NCI-H460 (cell line): ENCODE results near the gene DTWD2. TPM values are rescaled to one million over a fixed set of nuclear protein-coding genes. Genes with fewer than 3 reads are reported as not detected.
"Not testable (repeated sequence)": the region's sequence is repeated elsewhere in the genome, so short reads cannot be mapped to it uniquely, and the experiment has no call there.

Experiments used
- DNase-seq: peaks from one replicate; pipeline ENCODE4 v3.0.0-alpha.2; 2016; ENCODE audit warnings: low read depth; ENCODE audit errors: extremely low read depth
- total RNA-seq: library from RNA; depleted of rRNA; stranded (reverse); fragments of >200 nt; shearing (Covaris generic); gene quantifications from 2 replicates; pipeline ENCODE4 v1.2.3, GENCODE V29; 2014

Gene DTWD2
- total RNA-seq, 1 experiment from 2014 or later, result 24.7 TPM

- no peak for DNase-seq
Observed at GRCh38 chr5:118952992-118953651, 35.2 kb downstream of the DTWD2 start.

DNA sequence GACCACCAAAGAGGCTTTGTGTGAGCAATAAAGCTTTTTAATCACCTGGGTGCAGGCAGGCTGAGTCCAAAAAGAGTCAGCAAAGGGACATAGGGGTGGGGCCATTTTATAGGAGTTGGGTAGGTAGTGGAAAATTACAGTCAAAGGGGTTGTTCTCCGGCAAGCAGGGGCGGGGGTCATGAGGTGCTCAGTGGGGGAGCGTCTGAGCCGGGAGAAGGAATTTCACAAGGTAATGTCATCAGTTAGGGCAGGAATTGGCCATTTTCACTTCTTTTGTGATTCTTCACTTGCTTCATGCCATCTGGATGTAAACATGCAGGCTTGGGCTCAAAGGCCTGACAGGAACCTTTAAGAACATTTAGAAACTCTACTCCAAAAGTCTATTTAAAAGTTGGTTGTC, 36.0 kb downstream of the DTWD2 start:
- not testable (repeated sequence) for DNase-seq

- DNase-seq, result not testable (repeated sequence)
Observed at GRCh38 chr5:118950354-118950753, 38.0 kb downstream of the DTWD2 start.

DNA sequence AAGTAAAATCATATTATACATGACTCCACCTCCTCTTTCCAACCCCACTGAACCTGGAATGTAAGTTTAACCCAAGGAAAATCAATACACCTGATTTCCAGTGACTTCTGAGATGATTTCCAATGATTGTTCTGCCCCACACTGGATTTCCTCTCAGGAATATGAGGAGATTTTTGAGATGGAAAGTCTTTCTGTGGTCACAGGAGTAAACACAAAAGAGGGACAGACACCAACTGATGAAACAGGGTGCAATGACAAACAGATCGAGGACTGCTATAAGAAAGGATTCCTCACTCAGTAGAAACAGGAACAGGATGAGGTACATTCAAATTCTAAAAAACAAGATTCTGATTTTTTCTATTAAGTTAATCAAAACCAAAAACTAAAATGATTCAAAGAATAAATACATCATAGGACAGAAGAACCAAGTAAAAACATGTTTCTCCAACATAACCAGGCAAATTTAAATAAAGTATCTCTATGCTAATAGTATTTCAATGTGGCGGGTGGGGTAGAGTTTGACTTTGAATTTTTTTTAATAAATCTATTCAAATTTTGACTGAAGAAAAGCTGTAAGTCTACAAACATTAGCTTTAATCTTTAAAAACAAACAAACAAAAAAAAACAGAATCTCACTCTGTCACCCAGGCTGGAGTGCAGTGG, 42.1 kb downstream of the DTWD2 start:
- peak; percentile 71 for DNase-seq

- DNase-seq, result no peak
Observed at GRCh38 chr5:118937393-118938061, 50.8 kb downstream of the DTWD2 start.

GRCh38 chr5:118933703-118934102, 54.6 kb downstream of the DTWD2 start:
- no peak for DNase-seq

DNA sequence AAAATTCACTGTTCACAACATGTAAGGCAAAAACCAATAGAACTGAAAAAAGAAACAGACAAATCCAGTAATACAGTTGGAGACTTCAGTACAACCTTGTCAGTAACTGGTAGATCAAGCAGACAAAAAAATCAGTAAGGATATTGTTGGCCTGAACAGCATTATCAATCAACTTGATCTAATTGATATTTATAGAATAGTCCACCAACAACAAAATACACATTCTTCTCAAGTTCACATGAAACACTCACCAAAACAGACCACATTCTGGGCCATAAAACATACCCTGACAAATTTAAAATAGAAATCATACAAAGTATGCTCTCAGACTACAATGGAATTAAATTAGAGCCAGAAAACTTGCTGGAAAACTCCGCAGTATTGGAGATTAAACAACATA, 56.8 kb downstream of the DTWD2 start:
- DNase-seq, result no peak

GRCh38 chr5:118924006-118924389, 64.3 kb downstream of the DTWD2 start:
- no peak for DNase-seq

DNA sequence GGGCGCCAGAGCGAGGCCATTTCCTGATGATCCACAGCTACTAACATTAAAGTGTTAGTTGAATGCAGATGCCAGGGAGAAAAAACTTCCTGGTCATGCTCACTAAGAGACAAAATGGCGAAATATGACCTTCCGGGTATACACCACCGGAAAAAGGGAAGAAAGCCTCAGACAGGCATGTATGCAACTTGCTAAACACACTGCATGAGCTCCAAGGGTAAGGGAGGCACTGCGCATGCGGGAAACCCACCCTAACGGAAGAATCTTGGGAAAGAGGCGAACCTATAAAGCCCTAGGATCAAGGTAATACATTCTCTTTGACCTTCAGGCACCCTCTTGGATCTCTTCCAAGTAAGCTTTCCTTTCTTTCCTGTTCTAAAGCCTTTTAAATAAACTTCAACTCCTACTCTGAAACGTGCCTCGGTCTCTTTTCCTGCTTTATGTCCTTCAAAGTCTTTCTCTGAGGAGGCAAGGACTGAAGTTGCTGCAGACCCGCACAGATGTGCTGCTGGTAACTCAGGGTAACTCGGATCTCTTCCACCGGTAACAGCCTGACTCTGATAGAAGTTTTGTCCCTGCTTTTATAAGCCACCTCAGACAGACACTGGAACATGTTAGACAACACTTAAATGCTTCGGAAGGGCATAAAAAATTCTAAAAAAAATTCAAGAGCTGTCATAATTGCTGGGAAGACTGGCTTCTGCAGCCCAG, 64.9 kb downstream of the DTWD2 start:
- no peak for DNase-seq

- no peak for DNase-seq
Observed at GRCh38 chr5:118921866-118922265, 66.5 kb downstream of the DTWD2 start.

- no peak for DNase-seq
Observed at GRCh38 chr5:118919016-118919415, 69.3 kb downstream of the DTWD2 start.

DNA sequence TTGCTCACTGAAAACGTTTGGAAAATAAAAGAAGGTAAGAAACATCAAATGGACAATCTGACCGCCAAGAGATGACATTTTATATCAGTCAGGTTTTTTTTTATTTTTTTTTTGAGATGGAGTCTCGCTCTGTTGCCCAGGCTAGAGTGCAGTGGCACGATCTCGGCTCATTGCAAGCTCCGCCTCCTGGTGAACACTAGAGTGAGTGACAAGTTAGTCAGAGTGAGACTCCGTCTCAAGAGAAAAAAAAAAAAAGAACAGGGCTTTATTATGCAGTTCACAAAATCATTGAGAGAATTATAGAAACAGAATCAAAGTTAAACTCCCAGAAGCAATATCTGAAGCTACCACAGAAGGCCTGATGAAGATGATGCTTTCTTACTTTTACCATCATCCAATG, 70.1 kb downstream of the DTWD2 start:
- DNase-seq, result no peak

GRCh38 chr5:118907536-118907935, 80.8 kb downstream of the DTWD2 start:
- not testable (repeated sequence) for DNase-seq

DNA sequence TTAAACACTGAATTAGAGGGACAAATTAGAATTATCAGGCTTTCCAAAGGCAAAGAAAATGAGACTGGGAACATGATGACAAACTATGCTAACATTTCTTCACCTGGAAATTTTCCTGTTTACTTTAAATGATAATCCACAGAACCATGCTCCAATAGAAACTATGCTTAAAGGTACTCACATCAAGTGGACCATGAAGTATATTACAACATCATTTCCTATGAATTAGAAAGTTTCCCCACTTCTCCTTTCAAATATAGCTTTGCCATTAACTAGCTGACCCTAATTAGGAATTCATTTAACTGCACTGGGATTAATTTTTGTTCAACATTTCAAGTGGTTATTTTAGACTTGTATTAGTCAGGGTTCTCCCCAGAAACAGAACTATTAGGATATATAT, 81.4 kb downstream of the DTWD2 start:
- no peak for DNase-seq

- no peak for DNase-seq
Observed at GRCh38 chr5:118905196-118905595, 83.2 kb downstream of the DTWD2 start.

GRCh38 chr5:118902656-118903438, 85.5 kb downstream of the DTWD2 start:
- DNase-seq, result no peak

- DNase-seq, result no peak
Observed at GRCh38 chr5:118894709-118895108, 93.6 kb downstream of the DTWD2 start.

GRCh38 chr5:118891252-118891651, 97.1 kb downstream of the DTWD2 start:
- DNase-seq, result no peak

- no peak for DNase-seq
Observed at GRCh38 chr5:118889165-118889564, 99.2 kb downstream of the DTWD2 start.

DNA sequence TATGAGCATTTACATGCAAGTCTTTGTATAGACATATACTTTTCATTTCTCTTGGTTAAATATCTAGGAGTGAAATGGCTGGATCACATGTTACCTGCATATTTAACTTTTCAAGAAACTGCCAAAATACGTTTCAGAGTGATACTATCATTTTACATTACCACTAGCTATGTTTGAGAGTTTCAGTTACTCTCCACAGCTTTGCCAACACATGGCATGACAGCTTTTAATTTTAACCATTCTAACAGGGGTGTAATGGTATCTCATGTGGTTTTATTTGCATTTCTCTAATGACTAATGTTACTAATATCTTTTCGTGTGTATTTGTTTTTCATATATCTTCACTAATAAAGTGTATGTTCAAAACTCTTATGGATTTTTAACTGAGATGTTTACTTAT, 99.8 kb downstream of the DTWD2 start:
- DNase-seq, result no peak

- DNase-seq, result no peak
Observed at GRCh38 chr5:118883362-118883761, 105.0 kb downstream of the DTWD2 start.
